ENCODE data around the gene GMEB2.
"Not testable (repeated sequence)": the region's sequence is repeated elsewhere in the genome, so short reads cannot be mapped to it uniquely, and the experiment has no call there.

The GMEB2 gene

DNA sequence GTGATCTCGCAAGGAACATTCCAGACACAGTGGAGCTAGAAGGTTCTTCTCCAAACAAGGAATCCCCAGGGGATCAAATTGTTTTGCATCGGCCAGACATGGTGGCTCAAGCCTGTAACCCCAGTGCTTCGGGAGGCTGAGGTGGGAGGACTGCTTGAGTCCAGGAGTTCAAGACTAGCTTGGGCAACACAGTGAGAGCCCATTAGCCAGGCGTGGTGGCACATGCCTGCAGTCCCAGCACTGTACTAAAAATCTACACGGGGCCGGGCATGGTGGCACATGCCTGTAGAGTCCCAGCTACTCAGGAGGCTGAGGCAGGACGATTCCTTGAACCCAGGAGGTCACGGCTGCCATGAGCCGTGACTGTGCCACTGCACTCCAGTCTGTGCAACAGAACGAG lies 15.3 kb downstream of the GMEB2 start:
- no peak for DNase-seq

DNA sequence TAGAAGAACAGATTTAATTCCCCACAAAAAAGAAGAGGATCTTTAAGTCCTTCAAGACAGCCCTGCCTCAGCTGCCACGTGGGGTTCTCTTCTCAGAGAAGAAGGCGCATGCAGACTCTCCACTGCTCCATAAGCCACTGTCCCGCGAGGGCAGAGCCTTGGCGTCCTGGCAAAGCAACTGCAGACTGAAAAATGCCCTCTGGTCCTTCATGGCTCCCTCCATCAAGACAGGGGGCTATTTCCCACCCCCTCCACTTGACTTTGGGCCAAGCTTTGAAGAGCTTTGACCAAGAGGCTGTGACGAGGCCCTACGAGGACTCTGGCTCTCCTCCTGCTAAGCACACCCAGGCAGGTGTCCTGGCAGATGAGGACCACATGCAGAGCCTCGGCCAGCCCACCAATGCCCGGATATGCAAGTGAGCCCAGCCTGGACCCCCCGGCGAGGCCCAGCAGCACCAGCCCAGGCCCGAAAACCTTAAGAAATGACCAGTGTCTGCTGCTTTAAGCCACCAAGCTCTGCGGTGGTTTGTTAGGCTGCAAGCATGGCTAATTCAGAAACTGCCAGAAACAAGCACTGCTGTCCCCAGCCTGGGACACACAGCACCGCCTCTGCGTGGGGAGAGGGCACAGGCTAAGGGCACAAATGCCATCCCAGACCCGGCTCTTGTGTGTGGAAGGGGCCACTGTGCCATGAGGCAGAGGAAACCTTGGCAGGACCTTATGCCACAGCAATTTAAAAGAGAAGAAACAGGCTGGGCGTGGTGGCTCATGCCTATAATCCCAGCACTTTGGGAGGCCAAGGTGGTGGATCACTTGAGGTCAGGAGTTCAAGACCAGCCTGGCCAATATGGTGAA lies 16.1 kb downstream of the GMEB2 start:
- no peak for DNase-seq

DNA sequence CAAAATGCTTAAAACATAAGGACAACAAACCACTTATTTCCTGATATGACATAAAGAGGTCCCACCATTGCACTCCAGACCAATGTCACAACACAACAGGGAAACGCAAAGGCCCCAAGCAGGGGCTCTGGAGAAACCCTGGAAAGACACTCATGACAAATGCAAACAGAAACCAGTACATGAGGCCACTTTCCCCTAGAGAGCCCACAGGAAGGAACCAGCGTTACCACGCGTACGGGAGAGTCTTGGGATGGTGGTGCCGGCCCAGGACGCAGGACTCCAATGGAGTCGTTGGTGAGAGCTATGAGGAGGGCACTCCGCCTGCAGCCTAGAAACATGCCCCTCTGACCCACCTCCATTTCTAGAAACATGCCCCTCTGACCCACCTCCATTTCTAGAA lies 20.2 kb downstream of the GMEB2 start:
- DNase-seq = no peak

DNA sequence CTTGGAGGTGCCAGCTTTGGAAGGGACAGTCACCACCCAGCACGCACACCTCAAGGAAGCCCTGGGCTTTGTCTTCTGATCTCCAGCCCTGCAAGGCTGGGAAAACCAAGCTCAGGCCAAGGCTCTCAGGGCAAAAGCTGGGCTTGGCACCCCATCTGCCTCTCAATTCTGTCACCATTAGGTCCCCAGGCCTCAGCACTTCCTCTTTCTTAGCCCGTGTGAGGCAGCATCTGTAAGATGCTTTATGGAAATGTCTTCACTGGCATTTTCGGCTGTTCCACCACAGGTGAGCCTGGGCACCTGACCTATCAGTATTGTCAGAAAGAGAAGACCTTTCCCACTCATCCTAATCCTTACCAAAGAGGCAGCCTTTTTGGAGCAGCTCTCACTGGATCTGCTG lies 24.6 kb downstream of the GMEB2 start:
- DNase-seq = no peak

DNA sequence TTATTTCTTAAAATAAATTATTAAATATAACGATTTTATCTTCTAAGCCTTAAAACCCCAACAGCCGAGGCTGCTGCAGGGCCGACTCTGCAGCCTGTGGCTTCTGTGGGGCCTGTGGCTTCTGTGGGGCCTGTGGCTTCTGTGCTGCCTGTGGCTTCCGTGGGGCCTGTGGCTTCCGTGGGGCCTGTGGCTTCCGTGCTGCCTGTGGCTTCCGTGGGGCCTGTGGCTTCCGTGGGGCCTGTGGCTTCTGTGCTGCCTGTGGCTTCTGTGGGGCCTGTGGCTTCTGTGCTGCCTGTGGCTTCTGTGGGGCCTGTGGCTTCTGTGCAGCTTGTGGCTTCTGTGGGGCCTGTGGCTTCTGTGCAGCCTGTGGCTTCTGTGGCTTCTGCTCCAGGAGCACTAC lies 25.2 kb downstream of the GMEB2 start:
- DNase-seq = not testable (repeated sequence)

DNA sequence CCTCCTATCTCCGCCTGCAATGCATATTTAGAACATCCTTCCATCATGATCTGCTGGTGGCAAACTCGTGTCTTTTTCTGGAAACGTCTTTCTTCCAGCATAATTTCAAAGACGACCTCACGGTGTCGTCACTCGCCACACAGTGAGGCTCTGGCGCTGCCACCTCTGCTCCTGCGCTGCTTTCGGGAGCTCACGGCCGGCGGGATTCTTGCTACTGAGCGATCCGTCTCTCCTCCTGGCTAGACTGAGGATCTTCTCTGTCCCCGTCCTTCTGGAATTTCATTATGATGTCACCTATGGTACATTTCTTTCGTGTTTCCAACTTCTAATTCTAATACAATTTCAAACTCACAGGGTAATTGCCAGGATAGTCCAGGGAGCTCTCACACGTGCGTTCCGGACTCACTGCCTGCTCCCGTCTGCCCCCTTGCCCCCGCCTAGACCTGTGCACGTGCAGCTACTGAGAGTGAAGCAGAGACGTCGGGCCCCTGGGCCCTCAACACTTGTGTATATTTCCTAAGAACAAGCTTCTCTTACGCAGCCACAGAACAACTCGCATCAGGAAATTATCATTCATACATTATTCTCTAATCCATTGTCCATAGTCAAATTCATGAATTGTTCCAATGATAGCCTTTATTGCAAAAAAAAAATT lies 27.4 kb downstream of the GMEB2 start:
- DNase-seq = no peak

DNA sequence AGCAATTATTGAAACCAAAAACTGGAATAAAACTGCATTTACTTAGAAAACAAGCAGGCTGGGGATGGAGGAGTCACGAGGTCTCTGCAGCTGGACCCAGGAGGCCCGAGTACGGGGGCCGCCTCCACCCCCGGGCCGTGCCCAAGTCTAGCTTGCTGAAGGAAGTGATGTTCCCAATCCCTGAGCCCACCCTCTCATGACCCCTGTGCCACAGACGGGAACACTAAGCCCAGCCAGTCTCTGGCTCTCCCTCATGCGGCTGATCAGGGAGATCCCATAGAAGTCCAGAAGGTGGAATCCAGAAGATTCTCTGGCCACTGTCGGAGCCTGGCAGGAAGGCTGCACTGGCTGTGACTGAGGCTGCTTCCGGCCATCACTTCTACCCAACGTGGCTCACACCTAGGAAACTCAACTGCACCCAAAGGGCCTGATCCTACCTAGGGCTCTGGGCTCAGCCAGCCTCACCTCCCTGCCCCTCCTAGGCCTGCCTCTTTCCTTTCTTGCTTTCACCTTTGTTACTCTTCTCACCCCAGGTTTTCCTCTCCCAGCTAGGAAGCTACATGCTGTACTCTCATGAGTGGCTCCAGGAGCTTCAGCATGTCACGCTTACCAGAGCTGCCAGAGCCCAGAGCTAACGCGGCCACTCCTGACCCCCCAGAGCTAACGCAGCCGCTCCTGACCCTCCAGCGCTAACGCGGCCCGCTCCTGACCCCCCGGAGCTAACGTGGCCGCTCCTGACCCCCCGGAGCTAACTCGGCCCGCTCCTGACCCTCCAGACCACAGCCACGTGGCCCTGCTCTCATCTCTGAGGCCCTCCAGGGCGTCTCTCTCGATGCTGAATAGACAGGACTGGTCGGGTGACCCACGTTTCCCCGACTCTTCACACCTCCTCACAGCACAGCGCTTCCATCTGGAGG lies 28.2 kb downstream of the GMEB2 start:
- DNase-seq = no peak

DNA sequence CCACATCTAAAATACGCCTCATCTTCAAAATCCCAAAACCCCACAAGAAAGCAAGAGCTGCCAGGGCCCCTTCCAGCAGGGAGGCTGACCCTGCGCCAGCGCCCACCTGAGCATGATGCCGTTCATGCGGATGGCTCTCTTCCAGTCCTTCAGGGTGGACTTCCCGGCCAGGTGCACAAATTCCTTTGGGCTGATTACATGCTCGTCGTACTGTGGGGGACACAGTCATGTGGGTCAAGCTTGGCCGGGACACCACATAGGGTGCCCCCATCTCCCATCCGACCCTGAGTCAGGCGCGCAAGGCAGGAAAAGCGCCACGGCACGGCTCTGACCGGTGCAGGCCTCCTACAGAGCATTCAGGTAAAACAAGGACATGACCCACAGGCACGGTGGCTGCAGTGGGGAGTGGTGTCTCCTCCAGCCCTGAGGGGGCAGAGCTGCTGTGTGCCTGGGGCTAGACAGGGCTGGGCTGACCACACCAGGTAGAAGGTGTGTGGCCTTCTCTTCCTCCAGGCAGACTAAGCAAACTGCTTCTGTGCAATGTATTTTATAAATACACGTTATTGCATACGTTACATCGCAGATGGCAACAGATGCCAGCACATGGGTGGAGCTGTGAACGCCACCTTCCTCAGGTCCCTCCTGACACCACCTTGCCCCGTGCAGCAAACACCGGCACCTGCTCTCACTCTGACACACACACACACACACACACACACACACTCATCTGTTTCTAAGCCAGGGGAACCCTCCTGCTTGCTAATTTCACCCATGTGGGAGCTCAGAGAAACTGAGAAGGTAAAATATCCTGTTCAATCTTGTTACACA lies 29.0 kb downstream of the GMEB2 start:
- no peak for DNase-seq

DNA sequence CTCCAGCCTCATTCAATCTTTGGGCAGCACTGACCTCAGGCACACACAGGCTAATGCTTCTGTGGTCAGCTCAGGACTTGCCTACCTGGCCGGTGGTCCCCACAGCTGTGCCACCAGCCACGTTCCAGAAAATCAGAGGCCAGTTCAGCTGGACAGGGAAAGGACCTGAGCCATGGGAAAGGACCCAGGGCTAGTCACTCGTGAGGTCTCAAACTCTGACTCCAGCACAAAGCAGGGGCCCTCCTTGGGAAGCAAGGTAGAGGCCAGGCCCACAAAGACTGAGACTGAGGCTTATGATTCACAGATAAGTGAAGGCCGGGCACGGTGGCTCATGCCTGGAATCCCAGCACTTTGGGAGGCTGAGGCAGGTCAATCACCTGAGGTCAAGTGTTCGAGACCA lies 30.5 kb downstream of the GMEB2 start:
- DNase-seq = no peak

DNA sequence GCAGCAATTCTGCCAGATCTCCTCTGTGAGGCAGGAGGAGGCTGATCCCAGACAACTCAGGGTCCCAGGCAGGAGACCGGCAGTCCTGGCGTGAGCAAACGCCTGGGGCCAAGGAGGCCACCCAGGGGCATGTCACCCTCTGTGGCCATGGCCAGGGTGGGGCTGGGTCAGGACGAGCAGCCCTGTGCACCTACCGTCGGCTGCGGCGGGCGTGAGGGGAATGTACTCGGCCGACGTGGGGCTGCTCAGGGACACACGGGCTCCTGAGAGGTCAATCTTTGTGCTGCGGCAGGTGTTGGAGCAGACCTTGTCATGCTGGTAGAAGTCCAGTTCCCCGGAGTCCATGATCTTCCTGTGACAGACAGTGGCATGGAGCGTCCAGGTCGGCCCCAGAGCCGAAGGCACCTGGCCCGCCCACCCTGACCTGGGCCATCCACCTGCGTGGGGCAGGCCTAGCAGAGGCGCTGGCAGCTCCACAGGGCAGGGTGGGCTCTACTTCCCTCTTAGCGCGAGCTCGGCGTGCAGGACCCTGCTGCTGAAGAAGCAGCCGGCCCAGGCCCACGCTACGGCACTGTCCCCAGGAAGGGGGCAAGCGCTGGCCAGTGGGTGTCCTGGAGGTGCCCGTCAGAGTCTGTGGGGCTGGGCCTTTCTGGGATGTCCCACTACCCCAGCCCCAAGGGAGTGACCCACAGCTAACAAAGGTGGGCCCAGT lies 31.3 kb downstream of the GMEB2 start:
- no peak for DNase-seq

DNA sequence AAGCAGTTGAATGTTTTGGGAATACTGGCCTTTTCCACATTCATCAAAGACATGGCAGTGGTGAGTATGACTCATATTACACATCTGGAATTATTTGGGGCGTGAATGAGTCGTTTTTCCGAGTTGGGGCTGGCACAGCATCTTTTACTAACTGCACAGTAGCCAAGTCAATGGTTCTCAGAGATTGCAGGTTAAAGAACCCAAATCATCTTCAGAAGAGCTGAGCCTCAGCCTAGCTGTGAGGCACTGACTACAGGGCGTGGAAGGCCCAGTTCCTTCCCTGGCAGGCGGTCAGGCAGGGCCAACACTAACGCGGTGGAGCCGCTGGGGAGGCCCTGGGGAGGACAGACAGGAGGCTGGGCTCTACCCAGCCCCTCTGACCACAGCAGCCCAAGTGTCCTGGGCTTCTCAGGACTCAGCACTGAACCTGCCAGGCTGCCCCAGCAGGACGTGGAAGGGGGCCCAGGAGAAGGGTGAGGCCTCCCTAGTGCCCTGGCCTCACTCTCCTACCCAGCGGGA lies 32.8 kb downstream of the GMEB2 start:
- no peak for DNase-seq

DNA sequence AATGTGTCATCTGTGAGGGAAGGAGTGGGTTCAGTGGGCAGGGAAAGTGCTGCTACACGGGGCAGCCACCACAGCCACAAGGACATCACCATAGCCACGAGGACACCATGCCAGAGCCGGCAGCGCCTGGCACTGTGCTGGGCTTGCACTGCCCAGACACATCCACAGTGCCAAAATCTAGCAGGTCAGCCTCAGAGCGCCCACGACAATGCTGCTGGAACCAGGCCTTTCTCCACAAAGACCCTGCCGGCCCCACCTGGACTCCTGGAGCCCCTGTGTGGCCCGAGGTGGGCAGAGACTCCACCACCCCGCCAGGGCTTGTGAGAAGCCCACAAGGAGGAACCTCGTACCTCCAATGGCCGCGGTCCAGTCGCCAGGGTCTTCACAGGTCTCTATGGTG lies 34.2 kb downstream of the GMEB2 start:
- no peak for DNase-seq

DNA sequence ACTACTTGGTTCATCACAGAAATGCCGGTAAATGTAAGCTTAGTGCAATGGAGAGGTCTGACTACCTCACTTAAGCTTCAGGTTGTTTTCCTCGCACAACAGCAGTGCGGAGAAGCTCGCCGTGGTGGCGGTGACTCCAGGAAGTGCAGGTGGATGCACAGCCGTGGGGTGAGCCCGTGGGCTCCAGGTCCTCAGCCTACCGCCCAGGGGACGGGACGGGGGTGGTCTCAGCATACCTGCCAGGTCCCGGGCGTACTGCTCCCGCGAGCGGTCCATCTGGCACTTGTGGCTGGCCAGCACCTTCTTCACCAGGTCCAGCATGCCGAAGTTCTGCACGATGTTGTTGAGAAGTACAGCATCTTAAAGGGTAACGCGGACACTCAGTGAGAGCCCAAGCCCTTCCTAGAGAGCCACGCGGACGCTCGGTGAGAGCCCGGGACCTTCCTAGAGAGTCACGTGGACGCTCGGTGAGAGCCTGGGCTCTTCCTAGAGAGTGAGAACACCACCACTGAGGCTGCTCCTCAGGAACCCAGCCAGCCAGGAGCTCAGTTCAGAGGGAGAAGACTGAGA lies 35.0 kb downstream of the GMEB2 start:
- no peak for DNase-seq

DNA sequence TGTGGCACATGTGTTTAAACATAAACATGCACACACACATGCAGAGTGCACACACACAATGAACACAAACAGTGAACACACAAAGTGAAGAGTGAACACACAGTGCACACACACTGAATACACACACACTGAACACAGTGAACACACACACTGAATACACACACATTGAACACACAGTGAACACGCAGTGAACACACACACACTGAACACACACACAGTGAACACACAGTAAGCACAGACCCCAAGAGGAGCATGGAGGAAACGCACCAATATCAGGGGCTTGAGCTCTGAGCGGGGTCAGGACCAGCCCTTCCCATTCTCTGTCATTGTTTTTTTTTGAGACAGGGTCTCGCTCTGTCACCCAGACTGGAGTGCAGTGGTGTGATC lies 35.8 kb downstream of the GMEB2 start:
- no peak for DNase-seq

DNA sequence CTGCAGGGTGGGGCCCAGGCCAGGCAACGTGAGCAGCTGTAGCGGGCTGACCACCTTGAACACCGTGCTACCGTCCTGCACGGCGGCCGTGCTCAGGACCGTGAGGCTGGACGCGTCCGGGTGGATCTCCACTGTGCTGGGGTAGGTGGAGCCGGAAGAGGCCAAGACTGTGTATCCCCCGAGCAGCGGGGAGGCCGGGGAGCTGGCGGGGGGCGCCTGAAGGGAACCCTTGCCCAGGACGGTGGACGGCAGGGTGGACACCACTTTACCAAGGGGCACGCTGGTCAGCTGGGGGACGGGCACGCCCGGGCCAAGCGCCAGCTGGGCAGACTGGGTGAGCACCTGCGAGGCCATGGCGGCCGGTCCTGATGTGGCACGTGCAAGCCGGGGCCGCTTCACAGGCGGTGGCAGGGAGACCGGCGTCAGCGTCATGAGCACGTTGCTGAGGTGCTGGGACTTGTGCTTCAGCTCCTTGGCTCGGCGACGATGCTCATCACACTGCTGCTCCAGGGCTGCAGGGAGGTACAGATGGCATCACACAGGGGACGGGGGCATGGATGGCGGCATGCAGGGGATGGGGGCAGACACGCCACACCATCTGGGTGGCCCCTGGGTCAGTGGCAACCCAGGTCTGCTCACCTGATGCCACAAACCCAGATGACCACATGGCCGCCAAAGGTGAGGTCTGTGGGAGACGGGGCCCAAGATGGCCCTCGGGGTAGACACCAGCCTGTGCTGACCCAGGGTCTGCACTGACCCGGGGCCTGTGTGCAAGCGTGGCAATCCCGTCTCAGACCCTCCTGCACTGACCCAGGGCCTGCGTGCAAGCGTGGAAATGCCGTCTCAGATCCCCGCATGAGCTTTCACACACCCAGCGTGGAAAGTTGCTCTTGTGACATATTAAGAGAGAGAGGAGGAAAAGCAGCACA lies 36.4 kb downstream of the GMEB2 start:
- no peak for DNase-seq

DNA sequence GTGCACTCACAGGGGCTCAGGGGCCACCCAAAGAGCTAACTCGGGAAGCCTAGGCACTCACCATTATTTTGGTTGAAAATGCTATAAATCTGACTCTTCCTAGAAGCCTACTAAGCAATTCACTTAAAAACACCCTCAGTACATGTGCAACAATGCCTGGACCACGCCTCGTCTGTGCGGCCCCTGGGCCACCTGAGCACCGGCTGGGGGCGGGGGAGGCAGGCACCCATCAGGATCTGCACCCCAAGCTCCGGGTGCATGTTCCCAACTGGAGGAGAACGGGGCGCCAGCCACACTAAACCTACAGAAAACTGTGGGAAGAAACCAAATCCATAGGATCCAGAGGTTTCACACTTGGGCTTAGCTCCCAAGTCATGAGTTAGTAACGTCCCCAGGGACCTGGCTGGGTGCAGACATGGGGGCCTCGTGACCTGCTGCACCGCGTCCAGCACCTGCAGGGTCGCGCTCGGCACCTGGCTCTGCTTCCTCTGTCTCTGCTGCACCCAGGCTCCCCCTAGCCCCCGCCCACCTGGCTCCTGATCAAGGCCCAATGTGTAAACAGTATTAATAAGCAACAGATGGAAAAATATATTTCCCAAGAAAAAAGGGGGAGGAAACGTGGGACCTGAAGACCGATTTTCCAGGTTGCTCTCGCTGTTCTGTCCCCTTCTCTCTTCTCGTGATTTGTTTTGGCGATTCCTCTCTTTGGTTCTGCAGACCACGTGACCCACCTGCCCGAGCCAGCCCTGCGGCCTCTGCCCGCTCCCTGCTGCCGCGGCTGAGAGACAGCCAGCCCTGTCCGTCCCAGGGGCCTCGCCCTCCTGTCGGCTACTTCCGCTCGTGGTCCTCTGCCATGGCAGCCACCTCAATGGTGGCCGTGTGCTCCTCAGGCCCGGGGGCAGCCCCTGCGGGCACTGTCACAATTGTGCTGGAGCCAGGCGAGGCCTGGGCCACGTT lies 37.4 kb downstream of the GMEB2 start:
- DNase-seq = no peak

DNA sequence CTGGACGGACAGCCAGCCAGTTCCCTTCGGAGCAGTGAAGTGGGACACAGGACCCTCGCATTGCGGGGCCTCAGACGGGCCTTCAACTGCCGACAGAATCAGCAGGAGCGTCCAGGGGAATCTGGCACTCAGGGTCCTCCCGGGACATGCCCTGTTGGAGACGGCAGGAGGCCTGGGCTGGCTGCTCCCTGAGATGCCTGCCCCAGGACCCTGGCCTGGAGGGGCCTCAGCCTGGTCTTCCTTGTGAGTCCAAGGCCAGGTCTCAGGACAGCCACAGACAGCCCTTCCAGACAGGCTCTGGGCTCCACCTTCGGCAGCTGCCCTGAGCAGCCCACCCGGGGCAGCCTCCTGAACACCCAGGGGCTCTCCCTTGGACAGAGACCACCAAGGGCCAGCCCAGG lies 38.3 kb downstream of the GMEB2 start:
- no peak for DNase-seq

DNA sequence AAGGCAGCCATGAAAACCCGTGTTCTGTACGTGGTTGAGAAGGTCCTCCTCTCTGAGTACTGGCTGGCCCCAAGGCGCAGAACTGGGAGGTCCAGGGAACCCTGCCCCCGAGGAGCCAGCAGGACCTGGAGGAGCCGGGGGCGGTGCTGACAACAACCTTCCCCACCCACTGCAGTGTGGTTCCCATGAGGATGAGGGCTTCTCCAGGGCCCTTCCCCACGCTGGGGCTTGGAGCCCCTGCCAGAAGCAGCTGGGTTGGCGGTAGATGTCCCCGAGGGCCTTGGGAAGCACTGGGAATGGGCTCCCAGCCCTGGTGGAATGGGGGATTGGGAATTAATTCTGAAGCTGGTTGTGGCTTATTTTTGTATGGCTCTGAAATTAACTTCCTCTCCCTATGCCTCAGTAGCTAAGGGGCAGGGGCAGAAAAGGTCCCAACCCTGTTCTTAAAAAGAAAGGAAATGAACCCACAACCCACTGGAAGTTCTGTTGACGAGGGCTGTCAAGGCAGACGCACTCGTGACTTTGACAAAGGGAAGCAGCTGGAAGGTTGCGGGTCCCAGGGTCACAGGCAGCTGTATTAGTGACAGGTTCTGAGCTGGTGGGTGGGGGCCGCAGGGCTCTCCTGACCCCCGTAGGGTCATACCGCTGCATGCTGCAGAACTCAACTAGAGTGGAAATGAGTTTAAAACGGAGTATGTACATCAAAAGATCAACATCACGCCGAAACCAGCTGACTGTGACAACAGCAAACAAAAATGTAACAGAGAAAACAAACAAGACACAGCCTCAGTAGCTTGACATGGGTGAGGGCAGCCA lies 38.9 kb downstream of the GMEB2 start:
- no peak for DNase-seq
